GM23338 (cell line): ENCODE results near the gene SLC7A10.

Experiments
- CREB1 ChIP-seq: fragments of 250-450 bp; sonication (Bioruptor Pico); IDR thresholded peaks from 2 replicates; pipeline ENCODE4 v1.5.0; 2020; ENCODE audit warnings: low read depth, mild to moderate bottlenecking, moderate library complexity
- CTCF ChIP-seq, 2 experiments: fragments of 200-600 bp in 1 of 2; sonication (generic) in 1 of 2; conservative IDR thresholded peaks; 2 replicates each; pipeline versions ENCODE4 v1.5.1 to v1.6.1; 2016 to 2017; ENCODE audit warnings: antibody characterized with exemption in 2 of 2, low read depth in 2 of 2, mild to moderate bottlenecking in 2 of 2, moderate library complexity in 1 of 2
- EZH2 ChIP-seq: fragments of 200-600 bp; sonication (generic); IDR thresholded peaks from one replicate; pipeline ENCODE4 v1.8.0; 2017; ENCODE audit warnings: antibody characterized with exemption, mild to moderate bottlenecking, low read depth; ENCODE audit not compliant: unreplicated experiment
- EZH2phosphoT487 ChIP-seq: fragments of 200-600 bp; sonication (generic); IDR thresholded peaks from one replicate; pipeline ENCODE4 v1.8.1; 2018; ENCODE audit warnings: antibody characterized with exemption; ENCODE audit not compliant: unreplicated experiment
- JUNB ChIP-seq: IDR thresholded peaks from one replicate; pipeline ENCODE4 v1.6.1; 2016; ENCODE audit warnings: antibody characterized with exemption; ENCODE audit not compliant: unreplicated experiment
- POLR2AphosphoS5 ChIP-seq: IDR thresholded peaks from 2 replicates; pipeline ENCODE4 v1.6.1; 2016; ENCODE audit warnings: antibody characterized with exemption, low read depth
- REST ChIP-seq: IDR thresholded peaks from one replicate; pipeline ENCODE4 v1.6.1; 2018; ENCODE audit warnings: antibody characterized with exemption; ENCODE audit not compliant: unreplicated experiment
- STAT1 ChIP-seq: IDR thresholded peaks from one replicate; pipeline ENCODE4 v1.6.1; 2016; ENCODE audit warnings: antibody characterized with exemption; ENCODE audit not compliant: unreplicated experiment
- ZNF114 ChIP-seq: fragments of 250-450 bp; sonication (Bioruptor Pico); IDR thresholded peaks from 2 replicates; pipeline ENCODE4 v1.5.0; 2020; ENCODE audit warnings: mild to moderate bottlenecking, moderate library complexity
- ZNF331 ChIP-seq: fragments of 250-450 bp; sonication (Bioruptor Pico); IDR thresholded peaks from 2 replicates; pipeline ENCODE4 v1.5.0; 2020; ENCODE audit warnings: low read depth, mild to moderate bottlenecking, moderate library complexity

DNA sequence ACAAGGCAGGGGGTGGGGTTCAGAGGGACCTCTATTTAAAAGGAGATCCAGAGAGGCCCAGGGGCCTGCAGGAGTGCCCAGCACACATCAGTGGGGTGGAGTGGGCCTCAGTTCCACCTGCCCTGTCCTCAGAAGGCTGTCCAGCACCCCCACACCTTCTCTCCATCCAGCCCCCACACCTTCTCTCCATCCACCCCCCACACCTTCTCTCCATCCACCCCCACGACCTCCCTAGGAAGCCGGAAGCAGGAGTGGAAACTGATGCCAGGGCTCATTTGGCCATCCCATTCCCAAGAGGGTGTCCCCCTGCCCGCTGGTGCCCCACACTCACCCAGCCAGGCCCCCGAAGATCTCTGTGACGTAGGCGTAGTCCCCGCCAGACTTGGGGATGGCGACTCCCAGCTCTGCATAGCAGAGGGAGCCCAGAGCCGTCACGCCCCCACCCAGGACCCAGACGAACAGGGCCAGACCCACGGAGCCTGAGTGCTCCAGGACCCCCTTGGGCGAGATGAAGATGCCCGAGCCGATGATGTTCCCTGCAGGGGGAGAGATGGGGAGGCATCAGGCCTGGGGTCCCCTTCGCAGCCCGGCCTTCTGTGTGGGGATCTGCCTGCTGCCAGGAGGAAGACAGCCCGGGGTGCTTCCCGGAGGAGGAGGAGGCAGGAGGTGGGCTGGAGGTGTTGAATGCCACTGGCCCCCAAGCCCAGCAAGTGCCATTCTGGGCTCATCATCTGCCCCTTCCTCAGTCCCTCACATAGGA is 10.0 kb downstream of the SLC7A10 start:
- TF ChIP-seq CTCF (conservative IDR thresholded peaks at IDR 0.05; ENCODE audit: low read depth in 2 of 2) (no peak), POLR2AphosphoS5 (no peak), REST (no peak), JUNB (no peak), EZH2phosphoT487 (no peak), EZH2 (no peak), ZNF114 (no peak), ZNF331 (CRISPR knock-in tag) (no peak), STAT1 (no peak), CREB1 (CRISPR knock-in tag) (no peak)
